H9 (cell line): Measurements from ENCODE around the gene SPDEF. TPM values are rescaled to one million over a fixed set of nuclear protein-coding genes. Genes with fewer than 3 reads are reported as not detected.

Experiments
- DNase-seq: peaks from one replicate; pipeline ENCODE4 v3.0.0-alpha.2; 2017
- H2AFZ ChIP-seq: one replicate; pipeline ENCODE4 v1.6.1; 2013; ENCODE audit warnings: mild to moderate bottlenecking, low read length, control low read depth, moderate library complexity
- H2AK5ac ChIP-seq: 2 replicates; pipeline ENCODE4 v1.6.1; 2013; ENCODE audit warnings: low read length, control low read depth, mixed read lengths; ENCODE audit not compliant: insufficient read length
- H2BK120ac ChIP-seq: one replicate; pipeline ENCODE4 v1.6.1; 2013; ENCODE audit warnings: low read depth, mild to moderate bottlenecking, low read length, control low read depth, inconsistent platforms; ENCODE audit not compliant: poor library complexity, severe bottlenecking
- H2BK12ac ChIP-seq: 2 replicates; pipeline ENCODE4 v1.6.1; 2013; ENCODE audit warnings: low read length, control low read depth, mixed read lengths, low read depth; ENCODE audit not compliant: insufficient read length
- H2BK15ac ChIP-seq: 2 replicates; pipeline ENCODE4 v1.6.1; 2013; ENCODE audit warnings: low read depth, low read length, control low read depth
- H2BK20ac ChIP-seq: one replicate; pipeline ENCODE4 v1.6.1; 2013; ENCODE audit warnings: low read depth, mild to moderate bottlenecking, low read length, control low read depth, inconsistent platforms; ENCODE audit not compliant: poor library complexity, severe bottlenecking
- H2BK5ac ChIP-seq: 2 replicates; pipeline ENCODE4 v1.6.1; 2013; ENCODE audit warnings: low read length, control low read depth, mixed read lengths; ENCODE audit not compliant: insufficient read length
- H3K14ac ChIP-seq: 2 replicates; pipeline ENCODE4 v1.6.1; 2013; ENCODE audit warnings: low read length, control low read depth; ENCODE audit not compliant: insufficient read depth
- H3K18ac ChIP-seq: 2 replicates; pipeline ENCODE4 v1.6.1; 2013; ENCODE audit warnings: low read depth, mild to moderate bottlenecking, mixed read lengths, low read length, control low read depth; ENCODE audit not compliant: insufficient read length
- H3K23ac ChIP-seq: 2 replicates; pipeline ENCODE4 v1.6.1; 2013; ENCODE audit warnings: low read length, control low read depth, mixed read lengths, low read depth; ENCODE audit not compliant: insufficient read length
- H3K23me2 ChIP-seq: 2 replicates; pipeline ENCODE4 v1.6.1; 2013; ENCODE audit warnings: low read depth, mild to moderate bottlenecking, mixed read lengths, low read length, control low read depth; ENCODE audit not compliant: insufficient read length, poor library complexity, severe bottlenecking
- H3K27ac ChIP-seq: 2 replicates; pipeline ENCODE4 v1.5.1; 2013; ENCODE audit warnings: low read length, control low read depth, mixed read lengths, low read depth; ENCODE audit not compliant: insufficient read length
- H3K27me3 ChIP-seq: 2 replicates; pipeline ENCODE4 v1.6.1; 2013; ENCODE audit warnings: low read length, control low read depth, inconsistent platforms; ENCODE audit not compliant: insufficient read depth
- H3K4ac ChIP-seq: 2 replicates; pipeline ENCODE4 v1.6.1; 2013; ENCODE audit warnings: low read depth, mild to moderate bottlenecking, control low read depth, inconsistent platforms, low read length, moderate library complexity
- H3K4me1 ChIP-seq: 2 replicates; pipeline ENCODE4 v1.6.1; 2013; ENCODE audit warnings: low read length, control low read depth, inconsistent platforms; ENCODE audit not compliant: insufficient read depth
- H3K4me2 ChIP-seq: 2 replicates; pipeline ENCODE4 v1.6.1; 2013; ENCODE audit warnings: low read length, control low read depth, mixed read lengths; ENCODE audit not compliant: insufficient read length, insufficient read depth
- H3K56ac ChIP-seq: 2 replicates; pipeline ENCODE4 v1.6.1; 2013; ENCODE audit warnings: low read depth, mild to moderate bottlenecking, mixed read lengths, low read length, control low read depth; ENCODE audit not compliant: insufficient read length
- H3K79me1 ChIP-seq: 2 replicates; pipeline ENCODE4 v1.6.1; 2013; ENCODE audit warnings: low read depth, mild to moderate bottlenecking, moderate library complexity, low read length, control low read depth, inconsistent platforms; ENCODE audit not compliant: insufficient read depth, poor library complexity, severe bottlenecking
- H3K79me2 ChIP-seq: 2 replicates; pipeline ENCODE4 v1.6.1; 2013; ENCODE audit warnings: low read length, control low read depth, inconsistent platforms; ENCODE audit not compliant: insufficient read depth
- H3K9ac ChIP-seq: 2 replicates; pipeline ENCODE4 v1.6.1; 2013; ENCODE audit warnings: low read length, control low read depth, mixed read lengths; ENCODE audit not compliant: insufficient read length; ENCODE audit errors: extremely low read depth
- H3K9me3 ChIP-seq: one replicate; pipeline ENCODE4 v1.6.1; 2013; ENCODE audit warnings: low read depth, low read length, inconsistent platforms; ENCODE audit not compliant: control insufficient read depth
- H3T11ph ChIP-seq: one replicate; pipeline ENCODE4 v1.6.1; 2013; ENCODE audit warnings: mild to moderate bottlenecking, low read length, control low read depth, inconsistent platforms
- H4K20me1 ChIP-seq: one replicate; pipeline ENCODE4 v1.6.1; 2013; ENCODE audit not compliant: control insufficient read depth, insufficient read length, insufficient read depth
- H4K5ac ChIP-seq: 2 replicates; pipeline ENCODE4 v1.6.1; 2013; ENCODE audit warnings: low read depth, mild to moderate bottlenecking, mixed read lengths, low read length, control low read depth; ENCODE audit not compliant: insufficient read length
- H4K8ac ChIP-seq: replicated peaks from 2 replicates; pipeline ENCODE4 v1.6.1; 2013; ENCODE audit warnings: low read length, control low read depth, mixed read lengths, low read depth; ENCODE audit not compliant: insufficient read length
- H4K91ac ChIP-seq: 2 replicates; pipeline ENCODE4 v1.6.1; 2013; ENCODE audit warnings: low read depth, mild to moderate bottlenecking, moderate library complexity, mixed read lengths, low read length, control low read depth; ENCODE audit not compliant: insufficient read length
- H3K27ac Mint-ChIP-seq, 3 experiments: 2 replicates in 2 of 3; 3 replicates in 1 of 3; pipeline ENCODE4 v1.8.0; 2020 to 2021; ENCODE audit warnings: mixed read lengths in 3 of 3, mild to moderate bottlenecking in 1 of 3, moderate library complexity in 1 of 3
- H3K27me3 Mint-ChIP-seq: 2 replicates; pipeline ENCODE4 v1.8.0; 2021; ENCODE audit warnings: low read depth, mild to moderate bottlenecking, moderate library complexity, mixed read lengths
- H3K36me3 Mint-ChIP-seq, 3 experiments: 2 replicates in 2 of 3; 3 replicates in 1 of 3; pipeline ENCODE4 v1.8.0; 2020 to 2021; ENCODE audit warnings: low read depth in 3 of 3, mixed read lengths in 3 of 3; ENCODE audit not compliant: insufficient read depth in 1 of 3
- H3K4me1 Mint-ChIP-seq, 2 experiments: 2 replicates each; pipeline ENCODE4 v1.8.0; 2020; ENCODE audit warnings: mixed read lengths in 2 of 2
- H3K4me3 Mint-ChIP-seq, 2 experiments: 2 replicates in 1 of 2; 3 replicates in 1 of 2; pipeline ENCODE4 v1.8.0; 2020 to 2021; ENCODE audit warnings: mild to moderate bottlenecking in 2 of 2, mixed read lengths in 2 of 2, moderate library complexity in 1 of 2
- H3K9me3 Mint-ChIP-seq, 2 experiments: 2 replicates in 1 of 2; 3 replicates in 1 of 2; pipeline ENCODE4 v1.8.0; 2020; ENCODE audit warnings: mild to moderate bottlenecking in 2 of 2, mixed read lengths in 2 of 2, moderate library complexity in 1 of 2
- CTCF ChIP-seq: fragments of 200-600 bp; sonication (generic); conservative IDR thresholded peaks from 3 replicates; pipeline ENCODE4 v1.8.0; 2021; ENCODE audit warnings: antibody characterized with exemption, mild to moderate bottlenecking
- WGBS: extraction: QIAGEN DNeasy Blood & Tissue Kit; methylation state at CpG from one replicate; pipeline ENCODE4 v1.1.7; 2013; ENCODE audit warnings: missing lambda C conversion rate, low lambda C conversion rate, mixed read lengths; ENCODE audit not compliant: insufficient read length; ENCODE audit errors: extremely low coverage; 5-methylcytosine and 5-hydroxymethylcytosine counted together
- total RNA-seq: library from RNA; stranded (reverse); gene quantifications from 2 replicates; pipeline ENCODE4 v1.2.1, GENCODE V29; 2021

Gene SPDEF
- total RNA-seq, 1 experiment from 2014 or later: 0.15 TPM

- H3K4me1 ChIP-seq: peaks cover 2% of the 10 kb centered on the region; the same call in 1 of the 2 replicates
- H2BK15ac ChIP-seq: no peak overlapping the region
- no peak overlapping the region for H2BK120ac ChIP-seq
- Mint-ChIP-seq H3K4me1 (peaks cover 7 to 27% of the 10 kb centered on the region in 2 experiments), H3K27ac (no peak overlapping the region), H3K27me3 (no peaks in the 10 kb centered on the region), H3K9me3 (no peaks in the 10 kb centered on the region), H3K36me3 (no peaks in the 10 kb centered on the region), H3K4me3 (no peak overlapping the region)
- H3K9ac ChIP-seq: no peak overlapping the region
- H3K23me2 ChIP-seq: no peaks in the 10 kb centered on the region
- no peak overlapping the region for H2BK5ac ChIP-seq
- H3K27me3 ChIP-seq: no peaks in the 10 kb centered on the region
- H2AK5ac ChIP-seq: no peak overlapping the region
- no peaks in the 10 kb centered on the region for H3K9me3 ChIP-seq
- no peak overlapping the region for H2AFZ ChIP-seq
- no peak overlapping the region for H3K56ac ChIP-seq
- no peak for TF ChIP-seq CTCF
- no CpG with 5 or more reads among the region's 10 CpGs for WGBS
- H3K23ac ChIP-seq: no peak overlapping the region
- H3K4ac ChIP-seq: no peak overlapping the region
- no peak overlapping the region for H3K18ac ChIP-seq
- no peak overlapping the region for H2BK20ac ChIP-seq
- H4K8ac ChIP-seq: no peak overlapping the region
- H3K79me2 ChIP-seq: no peaks in the 10 kb centered on the region
- no peak overlapping the region for H3K27ac ChIP-seq
- H3K14ac ChIP-seq: no peak overlapping the region
- H3K4me2 ChIP-seq: no peak overlapping the region
- no peak overlapping the region for H3T11ph ChIP-seq
- no peak overlapping the region for H2BK12ac ChIP-seq
- H4K20me1 ChIP-seq: no peaks in the 10 kb centered on the region
- no peak overlapping the region for H4K5ac ChIP-seq
- no peak overlapping the region for H4K91ac ChIP-seq
- no peaks in the 10 kb centered on the region for H3K79me1 ChIP-seq
- DNase-seq: no peak
Observed at GRCh38 chr6:34522761-34523160, 33.4 kb downstream of the SPDEF start.
